ENCODE results near the gene ISYNA1. TPM values are rescaled to one million over a fixed set of nuclear protein-coding genes. Genes with fewer than 3 reads are reported as not detected.
A peak's percentile ranks its signal among the peaks of the same experiment; 100 is the strongest.

The ISYNA1 gene
- total and polyA plus RNA-seq, 2 experiments from 2014 or later: 191 to 208 TPM

GRCh38 chr19:18436671-18437490 is 1.1 kb downstream of the ISYNA1 start:
- H3K27ac Mint-ChIP-seq: 0 out of 2 replicates have a peak overlapping the region, but pooled peaks have one; percentile 13
- Histone ChIP-seq H3K27ac (ENCODE audit: low read depth) (no peak overlapping the region), H3K27me3 (ENCODE audit: insufficient read depth) (no peaks in the 10 kb centered on the region), H3F3A (replicated peaks; ENCODE audit: low read depth) (peaks cover 33% of the 10 kb centered on the region; the same call in 1 of the 2 replicates), H3K4me3 (peak overlapping the region; percentile 79), H3K79me2 (replicated peaks; ENCODE audit: insufficient read depth) (no peaks in the 10 kb centered on the region), H3K9me2 (ENCODE audit: insufficient read depth) (no peaks in the 10 kb centered on the region), H3K36me3 (ENCODE audit: insufficient read depth) (no peaks in the 10 kb centered on the region), H3K4me1 (ENCODE audit: insufficient read depth) (peaks cover 34% of the 10 kb centered on the region), H2AFZ (peak overlapping the region; percentile 52; the same call in 1 of the 2 replicates), H3K4me2 (peak overlapping the region; percentile 81), H4K20me1 (replicated peaks; ENCODE audit: insufficient read depth) (peaks cover 3% of the 10 kb centered on the region)
- peaks cover 35% of the 10 kb centered on the region for H3K4me1 Mint-ChIP-seq
- TF ChIP-seq NANOG (IDR thresholded peaks at IDR 0.05; ENCODE audit: borderline replicate concordance) (no peak), EZH2phosphoT487 (IDR thresholded peaks at IDR 0.05; ENCODE audit: unreplicated experiment) (no peak), ETS1 (IDR thresholded peaks at IDR 0.05) (no peak), ZNF331 (CRISPR knock-in tag; IDR thresholded peaks at IDR 0.05; ENCODE audit: low read depth) (no peak), ZNF462 (CRISPR knock-in tag; IDR thresholded peaks at IDR 0.05) (no peak), REST (IDR thresholded peaks at IDR 0.05; ENCODE audit: unreplicated experiment) (no peak), POLR2AphosphoS5 (IDR thresholded peaks at IDR 0.05; ENCODE audit: low read depth) (peak; percentile 22; the same call in 1 of the 2 replicates), JUNB (IDR thresholded peaks at IDR 0.05; ENCODE audit: unreplicated experiment) (no peak), CREB1 (CRISPR knock-in tag; IDR thresholded peaks at IDR 0.05; ENCODE audit: low read depth) (no peak)
- H3K9me3 Mint-ChIP-seq: no peaks in the 10 kb centered on the region
- H3K4me3 Mint-ChIP-seq: peak overlapping the region; percentile 78
- H3K27me3 Mint-ChIP-seq (ENCODE audit: insufficient read depth, low read depth, poor library complexity): peaks cover 31% of the 10 kb centered on the region
- peak; percentile 47 for ATAC-seq
- H3K36me3 Mint-ChIP-seq (ENCODE audit: low read depth): peaks cover 18% of the 10 kb centered on the region
- DNase-seq (ENCODE audit: low spot score): peak; percentile 96
